DMS53 treated with DMSO at 0.1 percent for 48 hours (cell line): ENCODE measurements around the gene ELOVL5.
"Not testable (repeated sequence)": the region's sequence is repeated elsewhere in the genome, so short reads cannot be mapped to it uniquely, and the experiment has no call there.

Experiments used
- DNase-seq: peaks from one replicate; lab custom pipeline; 2025; ENCODE audit not compliant: unreplicated experiment; lab: John Stamatoyannopoulos, UW

ELOVL5 gene, protein sequence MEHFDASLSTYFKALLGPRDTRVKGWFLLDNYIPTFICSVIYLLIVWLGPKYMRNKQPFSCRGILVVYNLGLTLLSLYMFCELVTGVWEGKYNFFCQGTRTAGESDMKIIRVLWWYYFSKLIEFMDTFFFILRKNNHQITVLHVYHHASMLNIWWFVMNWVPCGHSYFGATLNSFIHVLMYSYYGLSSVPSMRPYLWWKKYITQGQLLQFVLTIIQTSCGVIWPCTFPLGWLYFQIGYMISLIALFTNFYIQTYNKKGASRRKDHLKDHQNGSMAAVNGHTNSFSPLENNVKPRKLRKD

DNA sequence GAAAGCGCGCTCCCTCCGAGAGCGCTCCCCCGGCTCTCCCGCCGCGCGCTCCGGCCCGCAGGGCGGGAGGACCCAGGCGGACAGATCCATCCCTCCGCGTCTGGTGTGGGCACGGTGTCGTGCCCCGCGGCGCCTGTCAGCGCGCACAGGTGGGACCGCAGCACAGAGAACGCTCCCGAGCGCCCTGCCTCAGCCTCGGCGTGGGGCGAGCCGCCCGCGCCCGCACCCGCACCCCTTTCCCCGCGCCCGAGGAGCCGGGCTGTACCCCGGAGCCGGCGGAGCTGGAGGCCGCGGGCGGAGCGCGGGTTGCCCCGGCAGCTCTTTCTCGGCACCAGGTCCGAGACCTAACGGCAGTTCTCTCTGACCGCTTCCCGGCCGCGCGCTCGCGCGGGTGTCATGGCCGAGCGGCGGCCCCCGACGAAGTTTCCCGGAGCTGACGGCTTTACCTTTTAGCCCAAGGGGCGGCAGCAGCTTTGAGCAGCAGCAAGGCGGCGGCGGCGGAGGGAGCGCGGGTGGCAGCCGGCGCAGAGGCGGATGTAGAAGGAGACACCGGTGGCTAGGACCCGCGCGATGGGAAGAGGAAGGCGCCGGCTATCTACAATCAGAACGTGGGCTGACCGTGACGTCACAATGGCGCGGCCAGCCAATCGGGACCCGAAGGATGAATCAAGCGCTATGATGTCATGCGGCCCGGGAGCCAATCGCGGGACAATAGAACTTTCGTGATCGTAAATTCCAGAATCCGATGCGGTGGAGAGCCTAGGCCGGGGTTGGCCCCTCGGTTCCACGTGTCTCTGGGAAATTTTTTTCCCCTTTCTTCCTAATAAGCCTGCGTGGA lies at the start of gene ELOVL5:
TSS of gene ELOVL5 (minus strand) at position 580 of the 838 bp plus-strand sequence. CDS start 53,251 bp downstream, outside the sequence.
- peak; percentile 93 for DNase-seq

DNA sequence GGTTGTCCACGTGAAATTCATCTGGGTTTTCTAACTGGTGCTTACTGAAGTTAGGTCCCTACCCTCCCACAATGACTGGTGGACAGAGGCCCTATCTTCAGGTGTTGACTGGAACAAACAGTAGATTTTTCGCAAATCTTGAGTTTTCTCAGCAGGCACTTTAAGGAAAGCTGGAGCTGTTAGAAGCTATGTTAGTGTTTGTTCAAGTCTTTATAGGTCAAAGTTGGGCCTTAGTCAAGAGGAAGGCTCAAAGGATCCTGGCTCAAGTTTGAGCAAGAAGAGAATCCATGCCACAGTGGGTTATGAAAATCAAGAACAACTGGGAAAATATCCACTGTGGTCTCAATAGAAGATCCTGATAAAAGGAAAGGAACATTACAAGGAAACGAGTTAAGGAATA lies 48.5 kb upstream of the ELOVL5 start:
- no peak for DNase-seq

GRCh38 chr6:53395986-53396385 lies 47.2 kb upstream of the ELOVL5 start:
- no peak for DNase-seq

DNA sequence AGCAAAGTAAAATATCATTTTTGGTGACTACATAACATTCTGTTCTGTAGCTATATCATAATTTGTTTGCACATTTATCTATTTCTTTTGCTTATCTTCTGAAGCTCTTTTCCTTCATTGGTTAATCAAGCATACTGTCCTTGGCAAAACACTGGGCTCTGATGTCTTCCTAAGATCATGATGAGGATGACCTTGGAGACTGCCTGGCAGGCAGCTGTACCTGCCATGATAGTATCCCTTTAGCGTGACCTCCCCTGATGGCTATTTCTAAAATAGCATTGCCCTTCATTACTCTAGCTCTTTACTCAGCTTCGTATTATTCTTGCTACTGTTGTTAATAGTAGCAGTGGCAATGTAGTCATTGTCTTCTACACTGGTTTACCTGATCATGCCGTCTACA lies 46.0 kb upstream of the ELOVL5 start:
- no peak for DNase-seq

DNA sequence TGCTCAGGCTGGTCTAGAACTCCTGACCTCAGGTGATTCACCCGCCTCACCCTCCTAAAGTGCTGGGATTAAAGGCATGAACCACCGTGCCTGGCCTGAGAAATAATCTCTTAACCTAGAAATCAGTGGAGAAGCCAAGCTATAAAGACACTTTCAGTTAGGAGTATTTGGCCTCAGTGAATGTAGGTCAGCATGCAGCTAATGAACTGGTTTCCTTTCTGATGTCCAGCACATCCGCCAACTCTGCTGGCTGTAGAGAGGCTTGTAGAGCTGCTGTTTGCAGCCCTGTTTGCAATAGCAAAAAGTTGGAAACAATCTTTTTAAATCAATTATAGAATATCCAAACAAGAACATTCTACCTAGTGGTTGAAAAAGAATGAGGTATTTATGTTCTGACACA lies 42.4 kb upstream of the ELOVL5 start:
- no peak for DNase-seq

DNA sequence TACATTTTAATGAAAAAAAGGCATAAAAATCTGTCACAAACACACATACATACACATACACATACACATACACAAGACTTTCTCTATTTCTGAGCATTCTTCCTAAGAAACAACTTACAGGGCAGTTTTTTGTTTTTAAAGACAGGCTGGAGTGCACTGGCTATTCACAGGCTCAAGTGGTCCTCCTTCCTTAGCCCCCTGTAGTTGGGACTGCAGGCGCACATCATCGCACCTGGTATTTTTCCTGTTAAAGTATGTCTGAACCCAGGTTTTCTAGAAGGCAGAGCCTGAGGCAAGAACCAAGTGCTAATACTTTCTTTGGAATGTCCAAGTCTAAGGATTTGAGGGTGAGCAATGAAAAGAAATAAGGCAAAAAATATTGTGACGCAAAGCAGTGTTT lies 41.3 kb upstream of the ELOVL5 start:
- no peak for DNase-seq

DNA sequence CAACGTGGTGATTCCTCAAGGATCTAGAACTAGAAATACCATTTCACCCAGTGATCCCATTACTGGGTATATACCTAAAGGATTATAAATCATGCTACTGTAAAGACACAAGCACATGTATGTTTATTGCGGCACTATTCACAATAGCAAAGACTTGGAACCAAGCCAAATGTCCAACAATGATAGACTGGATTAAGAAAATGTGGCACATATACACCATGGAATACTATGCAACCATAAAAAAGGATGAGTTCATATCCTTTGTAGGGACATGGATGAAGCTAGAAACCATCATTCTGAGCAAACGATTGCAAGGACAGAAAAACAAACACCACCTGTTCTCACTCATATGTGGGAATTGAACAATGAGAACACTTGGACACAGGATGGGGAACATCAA lies 39.9 kb upstream of the ELOVL5 start:
- DNase-seq: not testable (repeated sequence)

DNA sequence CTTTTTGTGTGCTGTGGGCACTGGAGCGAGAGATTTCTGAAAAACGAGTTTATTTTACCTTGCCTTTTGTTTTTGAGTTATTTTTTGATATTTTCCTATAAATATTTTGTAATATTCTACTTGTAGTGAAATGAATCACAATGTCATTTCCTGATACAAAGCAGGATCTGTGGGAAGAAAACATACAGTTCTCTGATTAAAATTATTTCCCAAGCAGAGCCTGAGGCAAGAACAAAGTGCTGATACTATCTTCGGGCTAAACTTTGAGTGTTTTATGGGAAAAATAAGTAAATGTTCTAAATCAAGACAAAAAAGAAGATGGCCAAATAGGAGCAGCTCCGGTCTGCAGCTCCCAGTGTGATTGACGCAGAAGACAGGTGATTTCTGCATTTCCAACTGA lies 33.7 kb upstream of the ELOVL5 start:
- DNase-seq: no peak

GRCh38 chr6:53378208-53378607 lies 29.5 kb upstream of the ELOVL5 start:
- no peak for DNase-seq

DNA sequence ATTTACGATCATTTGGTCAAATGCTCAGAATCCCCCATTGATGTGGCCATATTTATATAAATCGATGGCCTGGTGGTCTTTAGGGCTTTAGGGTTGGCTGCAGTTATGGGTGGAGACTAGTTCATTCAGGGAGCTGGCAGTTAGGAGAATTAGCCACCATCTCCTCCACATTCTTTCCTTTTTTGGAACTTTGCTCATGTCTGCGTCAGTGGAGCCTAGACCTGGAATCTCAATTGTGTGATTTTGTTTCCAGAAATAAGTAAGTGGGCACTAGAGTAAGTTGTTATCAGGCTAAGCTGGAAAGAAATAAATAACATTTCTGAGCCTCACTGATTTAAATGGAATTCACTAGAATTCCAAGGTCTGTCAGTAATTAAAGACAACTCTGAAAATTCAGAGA lies 29.0 kb upstream of the ELOVL5 start:
- no peak for DNase-seq

- no peak for DNase-seq
These were observed 28.5 kb upstream of the ELOVL5 start for GRCh38 chr6:53377289-53377688.

- no peak for DNase-seq
These were observed 28.0 kb upstream of the ELOVL5 start for GRCh38 chr6:53376661-53377226.

- no peak for DNase-seq
These were observed 27.1 kb upstream of the ELOVL5 start for GRCh38 chr6:53375847-53376246.

DNA sequence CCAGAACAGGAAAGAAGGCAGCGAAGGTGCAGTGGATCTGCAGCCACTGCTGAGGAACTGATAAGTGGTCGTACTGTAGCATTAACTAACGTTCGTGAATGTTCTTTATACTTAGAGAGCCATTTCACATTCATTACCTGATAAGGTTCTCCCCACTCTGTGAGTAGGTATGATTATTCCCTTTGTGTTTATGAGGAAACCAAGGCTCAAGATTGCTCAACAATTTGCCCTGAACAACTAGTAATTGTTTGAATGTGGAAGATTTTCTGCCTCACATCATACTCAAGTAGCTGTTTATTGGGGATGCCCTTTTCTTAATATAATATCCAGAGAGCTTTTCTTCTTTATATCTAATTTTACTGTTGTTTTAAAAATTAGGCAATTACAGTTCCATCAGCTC lies 24.9 kb upstream of the ELOVL5 start:
- no peak for DNase-seq

DNA sequence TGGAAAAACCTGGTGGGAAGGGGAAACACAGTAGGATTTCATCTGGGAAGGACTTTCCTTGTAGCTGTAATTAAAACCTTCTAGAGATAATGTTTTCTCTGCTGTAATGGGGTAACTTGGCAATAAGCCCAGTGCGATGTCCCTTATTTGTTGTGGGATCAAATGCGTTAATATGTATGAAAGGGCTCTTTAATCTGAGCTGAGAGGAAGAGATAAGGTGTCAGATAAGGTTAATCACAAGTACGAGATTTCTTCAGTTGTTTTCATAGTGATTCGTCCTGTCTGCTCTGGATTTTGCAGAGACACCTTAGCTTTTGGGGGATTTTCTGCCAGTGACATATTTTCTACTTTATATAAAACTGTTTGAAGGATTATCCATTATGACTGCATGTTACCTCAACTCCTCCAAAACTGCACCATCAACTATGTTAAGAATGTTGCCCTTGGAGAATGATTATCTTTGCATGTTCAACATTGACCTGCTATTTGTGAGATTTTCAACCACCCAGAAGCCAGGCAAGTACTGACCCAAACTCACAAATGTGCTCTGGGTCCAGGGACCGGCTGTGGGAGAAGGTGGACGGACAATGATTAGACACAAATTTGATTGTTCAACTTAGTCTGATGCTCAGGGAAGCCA lies 21.2 kb upstream of the ELOVL5 start:
- no peak for DNase-seq

DNA sequence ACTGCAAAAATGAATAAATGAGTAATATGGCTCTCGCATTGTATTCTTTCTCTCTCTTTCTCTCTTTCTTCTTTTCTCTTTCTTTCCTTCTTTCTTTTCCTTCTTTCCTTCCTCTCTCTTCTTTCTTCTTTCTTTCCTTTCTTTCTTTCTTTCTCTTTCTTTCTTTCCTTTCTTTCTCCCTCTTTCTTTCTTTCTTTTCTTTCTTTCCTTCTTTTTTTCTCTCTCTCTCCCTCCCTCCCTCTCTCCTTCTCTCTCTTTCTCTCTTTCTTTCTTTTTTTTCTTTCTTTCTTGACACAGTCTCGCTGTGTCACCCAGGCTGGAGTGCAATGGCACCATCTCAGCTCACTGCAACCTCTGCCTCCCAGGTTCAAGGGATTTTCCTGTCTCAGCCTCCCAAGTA lies 20.3 kb upstream of the ELOVL5 start:
- no peak for DNase-seq

GRCh38 chr6:53366128-53366641 lies 17.4 kb upstream of the ELOVL5 start:
- no peak for DNase-seq

GRCh38 chr6:53363341-53364079 lies 14.8 kb upstream of the ELOVL5 start:
- no peak for DNase-seq

DNA sequence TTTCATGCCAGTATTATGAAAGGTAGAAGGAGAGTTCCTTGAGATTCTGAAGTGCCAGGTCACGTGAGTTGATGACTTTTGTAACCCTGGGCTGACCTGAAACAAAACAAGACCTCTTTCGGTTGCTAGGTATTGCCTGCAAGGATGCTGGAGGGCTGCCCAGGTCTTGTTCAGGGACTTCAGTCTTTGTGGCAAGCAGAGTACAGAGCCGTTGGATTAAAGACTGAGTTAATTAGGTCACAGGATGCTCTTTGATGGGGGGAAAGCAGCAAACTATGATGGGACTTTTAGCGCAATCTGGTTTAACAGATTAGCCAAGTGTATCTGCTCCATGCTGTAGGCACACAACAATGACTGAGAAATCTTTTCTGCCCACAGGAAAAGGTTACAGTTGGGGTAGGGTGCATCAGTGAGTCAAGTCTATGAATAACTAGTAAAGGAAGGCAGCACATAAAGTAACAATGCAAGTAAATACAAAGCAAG lies 12.8 kb upstream of the ELOVL5 start:
- no peak for DNase-seq

DNA sequence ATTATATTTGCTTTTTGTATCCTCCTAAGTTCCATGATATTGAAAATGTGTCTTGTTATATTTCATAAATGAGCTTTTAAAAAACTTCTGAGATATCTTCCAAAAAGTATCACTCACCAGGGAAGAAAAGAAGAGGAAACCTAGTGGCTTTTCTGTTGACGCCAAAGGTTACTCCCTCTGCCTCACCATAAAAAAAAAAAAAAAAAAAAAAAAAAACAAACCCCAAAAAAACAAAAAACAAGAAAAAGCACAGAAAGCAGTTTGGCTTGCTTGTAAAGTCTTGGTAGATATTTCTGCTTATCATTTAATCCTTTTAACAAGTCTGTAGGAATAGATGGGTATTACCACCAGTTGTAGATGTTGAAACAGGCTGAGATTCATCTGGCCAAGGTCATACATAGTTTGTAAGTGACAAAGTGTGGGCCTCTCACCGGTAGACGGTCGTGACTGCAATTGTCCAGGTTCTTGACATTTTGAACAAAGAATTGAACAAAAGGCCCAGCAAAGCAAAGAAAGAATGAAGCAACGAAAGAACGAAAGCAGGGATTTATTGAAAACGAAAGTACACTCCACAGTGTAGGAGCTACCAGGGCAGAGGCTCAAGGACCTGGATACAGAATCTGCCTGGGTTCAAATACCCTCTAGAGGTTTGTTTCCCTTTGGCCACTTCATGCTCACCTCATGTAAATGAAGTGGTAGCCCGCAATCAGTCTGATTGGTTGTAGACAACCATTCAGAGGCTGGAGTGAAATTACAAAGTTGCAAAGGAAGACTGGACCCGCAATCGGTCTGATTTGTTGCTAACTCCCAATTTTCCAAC lies 11.6 kb upstream of the ELOVL5 start:
- no peak for DNase-seq
